Thyroid gland (tissue), 4 donors: ENCODE data around the gene RAX.

Source experiments
- CTCF ChIP-seq, 6 experiments: fragments of 200-600 bp in 3 of 6; fragments of 450-650 bp in 3 of 6; sonication (generic) in 3 of 6; IDR thresholded peaks; one replicate each; pipeline ENCODE4 v1.5.1; 2016 to 2019; ENCODE audit warnings: antibody characterized with exemption in 6 of 6, mild to moderate bottlenecking in 2 of 6, inconsistent platforms in 1 of 6, moderate library complexity in 1 of 6
- POLR2A ChIP-seq, 2 donors: fragments of 450-650 bp; IDR thresholded peaks; one replicate each; pipeline ENCODE4 v1.6.1; 2017; ENCODE audit warnings: antibody characterized with exemption in 2 of 2, mild to moderate bottlenecking in 2 of 2, moderate library complexity in 1 of 2

DNA sequence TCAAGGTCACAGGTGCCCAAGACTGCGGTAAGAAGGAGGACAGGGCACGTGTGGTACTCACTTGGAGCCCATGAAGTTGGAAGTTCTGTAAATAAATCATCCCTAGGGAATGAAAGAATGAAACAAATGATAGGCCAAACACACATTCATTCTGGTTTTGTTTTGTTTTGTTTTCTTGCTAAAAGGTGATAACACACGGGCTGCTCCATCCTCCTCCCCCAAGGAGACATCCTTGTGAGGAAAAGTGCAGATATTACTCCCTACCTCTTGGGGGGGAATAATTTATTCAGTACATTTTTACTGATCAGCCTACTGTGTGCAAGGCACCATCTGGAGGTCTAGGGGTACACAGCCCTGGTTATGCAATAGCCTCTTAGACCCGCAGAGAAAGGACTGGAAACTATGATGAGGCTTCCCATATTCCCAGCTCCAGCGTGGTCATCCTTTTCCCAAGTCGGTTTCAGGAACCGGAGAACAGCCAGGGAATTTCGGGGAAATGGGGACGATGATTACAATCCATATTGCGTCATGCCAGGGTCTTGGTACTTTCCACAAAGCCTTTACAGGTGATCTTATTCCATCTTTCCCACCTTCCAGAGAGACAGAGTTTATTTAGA is 6.3 kb downstream of the RAX start:
- no peak for TF ChIP-seq POLR2A (IDR thresholded peaks at IDR 0.05)
- TF ChIP-seq CTCF (IDR thresholded peaks at IDR 0.05), result no peak
